Keratinocyte (primary cell): Measurements from ENCODE around the gene MRPL40.

Source experiments
- EZH2 ChIP-seq: IDR thresholded peaks from one replicate; pipeline ENCODE4 v1.6.1; 2012; ENCODE audit warnings: inconsistent platforms, mild to moderate bottlenecking, low read length, moderate library complexity
- TF ChIP-seq, protein P1 (sequence below), 3 experiments: IDR thresholded peaks in 1 of 3; conservative IDR thresholded peaks in 1 of 3; optimal IDR thresholded peaks in 1 of 3; 2 replicates in 2 of 3; 3 replicates in 1 of 3; pipeline versions ENCODE3 to v1.5.1; 2011; ENCODE audit warnings: low read length in 3 of 3, mild to moderate bottlenecking in 3 of 3, moderate library complexity in 2 of 3, control low read depth in 1 of 3, inconsistent platforms in 1 of 3; ENCODE audit not compliant: insufficient read depth in 2 of 3; ENCODE audit errors: extremely low read depth in 1 of 3

DNA sequence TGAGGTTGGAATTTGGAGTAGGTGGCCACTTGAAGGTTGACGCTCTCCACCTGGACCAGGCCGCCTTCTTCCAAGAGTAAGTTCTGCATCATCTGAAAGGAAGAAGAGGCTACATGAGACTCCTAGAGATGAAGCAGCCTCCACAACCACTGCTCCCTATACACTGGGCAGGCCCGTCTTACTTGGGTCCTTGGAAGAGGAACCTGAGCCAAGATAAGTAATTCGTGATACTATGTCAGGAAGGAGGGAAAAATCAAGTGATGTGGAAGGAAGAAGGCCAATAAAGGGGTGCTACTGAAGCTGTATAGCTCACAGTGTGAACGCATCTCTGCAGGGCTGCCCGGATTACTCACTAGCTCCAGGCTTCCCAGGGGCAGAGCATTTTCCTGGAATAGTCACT, 35.6 kb downstream of the MRPL40 start:
- TF ChIP-seq, protein P1, sequence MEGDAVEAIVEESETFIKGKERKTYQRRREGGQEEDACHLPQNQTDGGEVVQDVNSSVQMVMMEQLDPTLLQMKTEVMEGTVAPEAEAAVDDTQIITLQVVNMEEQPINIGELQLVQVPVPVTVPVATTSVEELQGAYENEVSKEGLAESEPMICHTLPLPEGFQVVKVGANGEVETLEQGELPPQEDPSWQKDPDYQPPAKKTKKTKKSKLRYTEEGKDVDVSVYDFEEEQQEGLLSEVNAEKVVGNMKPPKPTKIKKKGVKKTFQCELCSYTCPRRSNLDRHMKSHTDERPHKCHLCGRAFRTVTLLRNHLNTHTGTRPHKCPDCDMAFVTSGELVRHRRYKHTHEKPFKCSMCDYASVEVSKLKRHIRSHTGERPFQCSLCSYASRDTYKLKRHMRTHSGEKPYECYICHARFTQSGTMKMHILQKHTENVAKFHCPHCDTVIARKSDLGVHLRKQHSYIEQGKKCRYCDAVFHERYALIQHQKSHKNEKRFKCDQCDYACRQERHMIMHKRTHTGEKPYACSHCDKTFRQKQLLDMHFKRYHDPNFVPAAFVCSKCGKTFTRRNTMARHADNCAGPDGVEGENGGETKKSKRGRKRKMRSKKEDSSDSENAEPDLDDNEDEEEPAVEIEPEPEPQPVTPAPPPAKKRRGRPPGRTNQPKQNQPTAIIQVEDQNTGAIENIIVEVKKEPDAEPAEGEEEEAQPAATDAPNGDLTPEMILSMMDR (optimal IDR thresholded peaks at IDR 0.05 in 1 of 3, IDR thresholded peaks at IDR 0.05 in 1 of 3, conservative IDR thresholded peaks at IDR 0.05 in 1 of 3; ENCODE audit: extremely low read depth in 1 of 3, insufficient read depth in 2 of 3, low read length in 3 of 3), result no peak
- no peak for TF ChIP-seq EZH2
